ENCODE results near the gene CXorf58. TPM values are rescaled to one million over a fixed set of nuclear protein-coding genes. Genes with fewer than 3 reads are reported as not detected.

Gene CXorf58
- total and polyA plus RNA-seq, 2 donors (not counting 1 experiment from before 2014, with no cell fraction given) = not detected

GRCh38 chrX:23938690-23939089 is 30.9 kb downstream of the CXorf58 start:
- no peak overlapping the region for H3K4me3 ChIP-seq (replicated peaks in 1 of 4; ENCODE audit: control extremely low read depth in 1 of 4, insufficient read depth in 1 of 4, low read depth in 3 of 4, low read length in 4 of 4)
- no peaks in the 10 kb centered on the region for H3K9me3 ChIP-seq (ENCODE audit: control insufficient read depth, insufficient read depth, low read depth, low read length)
- H3K27me3 ChIP-seq (ENCODE audit: control insufficient read depth, insufficient read depth, low read length) = no peaks in the 10 kb centered on the region
- H2AFZ ChIP-seq (ENCODE audit: low read length) = no peak overlapping the region
- H3K79me2 ChIP-seq (ENCODE audit: control insufficient read depth, insufficient read depth, low read length) = no peaks in the 10 kb centered on the region
- H4K20me1 ChIP-seq (ENCODE audit: control insufficient read depth, extremely low read depth, insufficient read depth, low read length) = no peaks in the 10 kb centered on the region
- H3K36me3 ChIP-seq (ENCODE audit: control insufficient read depth, insufficient read depth, low read length) = no peaks in the 10 kb centered on the region
- TF ChIP-seq EZH2 (IDR thresholded peaks at IDR 0.05; ENCODE audit: low read length, missing control alignments) = no peak
- TF ChIP-seq CTCF (conservative IDR thresholded peaks at IDR 0.05 in 1 of 2, IDR thresholded peaks at IDR 0.05 in 1 of 2; ENCODE audit: low read depth in 1 of 2, low read length in 2 of 2) = no peak
- no peaks in the 10 kb centered on the region for H3K4me1 ChIP-seq (ENCODE audit: control insufficient read depth, extremely low read depth, insufficient read depth, low read length)
- H3K4me2 ChIP-seq (ENCODE audit: extremely low read depth, insufficient read depth, low read length) = no peak overlapping the region
- H3K27ac ChIP-seq (ENCODE audit: insufficient read depth, low read length) = no peak overlapping the region
- peak in 1 of 2 donors; percentile 65 for DNase-seq (ENCODE audit: low read depth in 2 of 2)
- H3K9ac ChIP-seq (ENCODE audit: insufficient read depth, low read length) = no peak overlapping the region

GRCh38 chrX:23939203-23939602 is 31.4 kb downstream of the CXorf58 start:
- no peaks in the 10 kb centered on the region for H3K27me3 ChIP-seq (ENCODE audit: control insufficient read depth, insufficient read depth, low read length)
- H3K4me2 ChIP-seq (ENCODE audit: extremely low read depth, insufficient read depth, low read length) = no peak overlapping the region
- H4K20me1 ChIP-seq (ENCODE audit: control insufficient read depth, extremely low read depth, insufficient read depth, low read length) = no peaks in the 10 kb centered on the region
- H3K27ac ChIP-seq (ENCODE audit: insufficient read depth, low read length) = no peak overlapping the region
- no peaks in the 10 kb centered on the region for H3K79me2 ChIP-seq (ENCODE audit: control insufficient read depth, insufficient read depth, low read length)
- H3K9me3 ChIP-seq (ENCODE audit: control insufficient read depth, insufficient read depth, low read depth, low read length) = no peaks in the 10 kb centered on the region
- H3K4me1 ChIP-seq (ENCODE audit: control insufficient read depth, extremely low read depth, insufficient read depth, low read length) = no peaks in the 10 kb centered on the region
- no peak overlapping the region for H3K4me3 ChIP-seq (replicated peaks in 1 of 4; ENCODE audit: control extremely low read depth in 1 of 4, insufficient read depth in 1 of 4, low read depth in 3 of 4, low read length in 4 of 4)
- DNase-seq (ENCODE audit: low read depth in 2 of 2) = no peak
- H2AFZ ChIP-seq (ENCODE audit: low read length) = no peak overlapping the region
- H3K36me3 ChIP-seq (ENCODE audit: control insufficient read depth, insufficient read depth, low read length) = no peaks in the 10 kb centered on the region
- no peak overlapping the region for H3K9ac ChIP-seq (ENCODE audit: insufficient read depth, low read length)
- no peak for TF ChIP-seq CTCF (conservative IDR thresholded peaks at IDR 0.05 in 1 of 2, IDR thresholded peaks at IDR 0.05 in 1 of 2; ENCODE audit: low read depth in 1 of 2, low read length in 2 of 2)
- TF ChIP-seq EZH2 (IDR thresholded peaks at IDR 0.05; ENCODE audit: low read length, missing control alignments) = no peak

- Histone ChIP-seq H2AFZ (ENCODE audit: low read length) (no peak overlapping the region), H3K9ac (ENCODE audit: insufficient read depth, low read length) (no peak overlapping the region), H3K36me3 (ENCODE audit: control insufficient read depth, insufficient read depth, low read length) (no peaks in the 10 kb centered on the region), H3K79me2 (ENCODE audit: control insufficient read depth, insufficient read depth, low read length) (no peaks in the 10 kb centered on the region), H4K20me1 (ENCODE audit: control insufficient read depth, extremely low read depth, insufficient read depth, low read length) (no peaks in the 10 kb centered on the region), H3K4me1 (ENCODE audit: control insufficient read depth, extremely low read depth, insufficient read depth, low read length) (no peaks in the 10 kb centered on the region), H3K27me3 (ENCODE audit: control insufficient read depth, insufficient read depth, low read length) (no peaks in the 10 kb centered on the region), H3K4me3 (replicated peaks in 1 of 4; ENCODE audit: control extremely low read depth in 1 of 4, insufficient read depth in 1 of 4, low read depth in 3 of 4, low read length in 4 of 4) (no peak overlapping the region), H3K4me2 (ENCODE audit: extremely low read depth, insufficient read depth, low read length) (no peak overlapping the region), H3K27ac (ENCODE audit: insufficient read depth, low read length) (no peak overlapping the region), H3K9me3 (ENCODE audit: control insufficient read depth, insufficient read depth, low read depth, low read length) (no peaks in the 10 kb centered on the region)
- no peak for TF ChIP-seq CTCF (conservative IDR thresholded peaks at IDR 0.05 in 1 of 2, IDR thresholded peaks at IDR 0.05 in 1 of 2; ENCODE audit: low read depth in 1 of 2, low read length in 2 of 2)
- no peak for TF ChIP-seq EZH2 (IDR thresholded peaks at IDR 0.05; ENCODE audit: low read length, missing control alignments)
- DNase-seq (ENCODE audit: low read depth in 2 of 2) = no peak
Observed at GRCh38 chrX:23944234-23944633, 36.4 kb downstream of the CXorf58 start.

Data from fibroblast of lung (primary cell).